Neural cell (in vitro differentiated cells): ENCODE measurements around the gene SIVA1. TPM values are rescaled to one million over a fixed set of nuclear protein-coding genes. Genes with fewer than 3 reads are reported as not detected.

ENCODE experiments used
- H2AFZ ChIP-seq: fragments of 200-600, 300-800 bp; sonication (generic), shearing (Covaris generic); 2 replicates; pipeline ENCODE4 v1.6.0; 2014; ENCODE audit warnings: low read depth, mild to moderate bottlenecking, antibody characterized with exemption, low read length, moderate library complexity
- H3F3A ChIP-seq: fragments of 200-600 bp; shearing (Covaris generic); 2 replicates; pipeline ENCODE4 v1.6.1; 2016; ENCODE audit warnings: mild to moderate bottlenecking, moderate library complexity, mixed read lengths, antibody characterized with exemption, low read length; ENCODE audit not compliant: insufficient read depth, poor library complexity, severe bottlenecking
- H3K27ac ChIP-seq: fragments of 200-600, 300-800 bp; sonication (generic), shearing (Covaris generic); 2 replicates; pipeline ENCODE4 v1.5.1; 2014; ENCODE audit warnings: mild to moderate bottlenecking, low read length, moderate library complexity
- H3K27me3 ChIP-seq: fragments of 300-800, 200-600 bp; sonication (generic), shearing (Covaris generic); 2 replicates; pipeline ENCODE4 v1.6.0; 2014; ENCODE audit warnings: mild to moderate bottlenecking, low read depth, low read length, moderate library complexity; ENCODE audit not compliant: insufficient read depth
- H3K36me3 ChIP-seq: fragments of 300-800, 200-600 bp; sonication (generic), shearing (Covaris generic); 2 replicates; pipeline ENCODE4 v1.5.1; 2014; ENCODE audit warnings: mild to moderate bottlenecking, antibody characterized with exemption, low read length, moderate library complexity; ENCODE audit not compliant: insufficient read depth
- H3K4me2 ChIP-seq: fragments of 300-800, 200-600 bp; sonication (generic), shearing (Covaris generic); 2 replicates; pipeline ENCODE4 v1.6.0; 2014; ENCODE audit warnings: mild to moderate bottlenecking, low read length
- H3K4me3 ChIP-seq: fragments of 300-800, 200-600 bp; sonication (generic), shearing (Covaris generic); 2 replicates; pipeline ENCODE4 v1.5.1; 2014; ENCODE audit warnings: mild to moderate bottlenecking, low read length, moderate library complexity
- H3K79me2 ChIP-seq: fragments of 200-600 bp; shearing (Covaris generic); replicated peaks from 2 replicates; pipeline ENCODE4 v1.6.0; 2014; ENCODE audit warnings: mild to moderate bottlenecking, low read length, moderate library complexity; ENCODE audit not compliant: insufficient read depth
- H3K9ac ChIP-seq: fragments of 300-800, 200-600 bp; sonication (generic), shearing (Covaris generic); 2 replicates; pipeline ENCODE4 v1.6.1; 2016; ENCODE audit warnings: mild to moderate bottlenecking, low read length, mixed read lengths
- H3K9me2 ChIP-seq: fragments of 200-600 bp; shearing (Covaris generic); 2 replicates; pipeline ENCODE4 v1.6.1; 2016; ENCODE audit warnings: mild to moderate bottlenecking, low read length, mixed read lengths; ENCODE audit not compliant: insufficient read depth
- H3K9me3 ChIP-seq: fragments of 200-600, 300-800 bp; sonication (generic), shearing (Covaris generic); 2 replicates; pipeline ENCODE4 v1.6.1; 2016; ENCODE audit warnings: mild to moderate bottlenecking, mixed run types, low read length, moderate library complexity, mixed read lengths
- H4K20me1 ChIP-seq: fragments of 200-600 bp; shearing (Covaris generic); 2 replicates; pipeline ENCODE4 v1.6.1; 2016; ENCODE audit warnings: mild to moderate bottlenecking, mixed run types; ENCODE audit not compliant: insufficient read depth
- CTCF ChIP-seq: fragments of 450-650 bp; IDR thresholded peaks from 2 replicates; pipeline ENCODE4 v1.5.1; 2014; ENCODE audit warnings: antibody characterized with exemption, mild to moderate bottlenecking, moderate library complexity; ENCODE audit not compliant: poor library complexity, severe bottlenecking
- EP300 ChIP-seq: fragments of 450-650 bp; conservative IDR thresholded peaks from 2 replicates; pipeline ENCODE4 v1.6.1; 2014; ENCODE audit warnings: antibody characterized with exemption, mild to moderate bottlenecking, moderate library complexity; ENCODE audit not compliant: poor library complexity, severe bottlenecking
- EZH2 ChIP-seq: fragments of 200-600, 300-800 bp; shearing (Covaris generic), sonication (generic); IDR thresholded peaks from 2 replicates; pipeline ENCODE4 v1.6.1; 2014; ENCODE audit warnings: antibody characterized with exemption, low read length, borderline replicate concordance, mild to moderate bottlenecking; ENCODE audit not compliant: insufficient read depth, poor library complexity, severe bottlenecking
- MXI1 ChIP-seq: fragments of 450-650 bp; conservative IDR thresholded peaks from 2 replicates; pipeline ENCODE4 v1.6.1; 2014; ENCODE audit warnings: antibody characterized with exemption, mild to moderate bottlenecking; ENCODE audit not compliant: poor library complexity, severe bottlenecking
- POLR2AphosphoS5 ChIP-seq: IDR thresholded peaks from 2 replicates; pipeline ENCODE4 v1.6.1; 2012
- RAD21 ChIP-seq: fragments of 450-650 bp; conservative IDR thresholded peaks from 2 replicates; pipeline ENCODE4 v1.6.1; 2014; ENCODE audit warnings: antibody characterized with exemption, mild to moderate bottlenecking, moderate library complexity
- REST ChIP-seq: IDR thresholded peaks from 2 replicates; pipeline ENCODE4 v1.6.1; 2012; ENCODE audit warnings: borderline replicate concordance
- SMC3 ChIP-seq: fragments of 450-650 bp; conservative IDR thresholded peaks from 2 replicates; pipeline ENCODE4 v1.6.1; 2014; ENCODE audit warnings: antibody characterized with exemption, mild to moderate bottlenecking, moderate library complexity; ENCODE audit not compliant: poor library complexity
- TAF1 ChIP-seq: IDR thresholded peaks from 2 replicates; pipeline ENCODE4 v1.6.1; 2012; ENCODE audit warnings: low read depth
- polyA plus RNA-seq: library from polyadenylated mRNA; depleted of rRNA; stranded (reverse); fragments of >200 nt; gene quantifications from 2 replicates; pipeline ENCODE4 v1.2.3, GENCODE V29; 2014

SIVA1 gene
- polyA plus RNA-seq, 1 donor from 2014 or later = 180 TPM

GRCh38 chr14:104784846-104785707, 32.1 kb downstream of the SIVA1 start:
- Histone ChIP-seq H4K20me1 (no peaks in the 10 kb centered on the region), H3K4me3 (no peak overlapping the region), H3K79me2 (no peaks in the 10 kb centered on the region)

GRCh38 chr14:104785708-104786080, 32.7 kb downstream of the SIVA1 start:
- no peaks in the 10 kb centered on the region for H3K79me2 ChIP-seq
- H3K4me3 ChIP-seq = no peak overlapping the region
- no peaks in the 10 kb centered on the region for H3K9me3 ChIP-seq
- no peaks in the 10 kb centered on the region for H3F3A ChIP-seq
- no peak overlapping the region for H3K27ac ChIP-seq
- H3K9ac ChIP-seq = no peak overlapping the region
- TF ChIP-seq POLR2AphosphoS5 (no peak), REST (no peak), RAD21 (no peak), MXI1 (no peak), TAF1 (no peak)
- no peak overlapping the region for H3K4me2 ChIP-seq
- no peaks in the 10 kb centered on the region for H3K9me2 ChIP-seq
- no peaks in the 10 kb centered on the region for H3K36me3 ChIP-seq
- H4K20me1 ChIP-seq = no peaks in the 10 kb centered on the region
- H3K27me3 ChIP-seq = no peaks in the 10 kb centered on the region
- no peak overlapping the region for H2AFZ ChIP-seq

More at GRCh38 chr14:104784846-104785707, 32.1 kb downstream of the SIVA1 start:
- no peak for TF ChIP-seq REST
- no peak for TF ChIP-seq CTCF
- no peak for TF ChIP-seq TAF1
- TF ChIP-seq RAD21 = no peak
- no peak for TF ChIP-seq EP300
- TF ChIP-seq EZH2 = no peak
- TF ChIP-seq SMC3 = no peak
- TF ChIP-seq POLR2AphosphoS5 = no peak
- TF ChIP-seq MXI1 = no peak
- H3F3A ChIP-seq = no peaks in the 10 kb centered on the region
- H3K27ac ChIP-seq = no peak overlapping the region
- H3K9me2 ChIP-seq = no peaks in the 10 kb centered on the region
- no peaks in the 10 kb centered on the region for H3K9me3 ChIP-seq
- H3K9ac ChIP-seq = no peak overlapping the region
- H2AFZ ChIP-seq = no peak overlapping the region
- no peaks in the 10 kb centered on the region for H3K36me3 ChIP-seq
- no peak overlapping the region for H3K4me2 ChIP-seq
- H3K27me3 ChIP-seq = no peaks in the 10 kb centered on the region
